Calu3 (cell line): Measurements from ENCODE around the gene B4GALT5. TPM values are rescaled to one million over a fixed set of nuclear protein-coding genes. Genes with fewer than 3 reads are reported as not detected.
A peak's percentile ranks its signal among the peaks of the same experiment; 100 is the strongest.

ENCODE experiments used
- BruUV-seq: library from RNA; stranded (reverse); fragments of 400-500 nt; replicated peaks from 2 replicates; lab custom pipeline; 2021; lab: Mats Ljungman, UMichigan
- CTCF ChIA-PET: fragments of 300-600 bp; sonication (Branson Sonifier 250); formaldehyde crosslinking; loops from one replicate; lab custom pipeline; 2022; ENCODE audit warnings: antibody characterized with exemption; lab: Charles Lee
- DNase-seq: peaks from one replicate; pipeline ENCODE4 v3.0.0; 2022
- H3K27ac Mint-ChIP-seq: one replicate; pipeline ENCODE4 v1.8.0; 2022; ENCODE audit warnings: mixed read lengths; ENCODE audit not compliant: unreplicated experiment
- H3K27me3 Mint-ChIP-seq: one replicate; pipeline ENCODE4 v1.8.0; 2022; ENCODE audit warnings: mixed read lengths; ENCODE audit not compliant: unreplicated experiment
- H3K36me3 Mint-ChIP-seq: one replicate; pipeline ENCODE4 v1.8.0; 2022; ENCODE audit warnings: mild to moderate bottlenecking, moderate library complexity, mixed read lengths; ENCODE audit not compliant: insufficient read depth, unreplicated experiment
- H3K4me1 Mint-ChIP-seq: one replicate; pipeline ENCODE4 v1.8.0; 2022; ENCODE audit warnings: mild to moderate bottlenecking, low read depth, mixed read lengths; ENCODE audit not compliant: unreplicated experiment
- H3K4me3 Mint-ChIP-seq: one replicate; pipeline ENCODE4 v1.8.0; 2022; ENCODE audit warnings: mild to moderate bottlenecking, low read depth, moderate library complexity, mixed read lengths; ENCODE audit not compliant: unreplicated experiment
- H3K9me3 Mint-ChIP-seq: one replicate; pipeline ENCODE4 v1.8.0; 2022; ENCODE audit warnings: low read depth, mixed read lengths; ENCODE audit not compliant: unreplicated experiment
- CTCF ChIP-seq: fragments of 200-600 bp; IDR thresholded peaks from one replicate; pipeline ENCODE4 v1.8.0; 2022; ENCODE audit warnings: antibody characterized with exemption; ENCODE audit not compliant: unreplicated experiment
- intact Hi-C: fragments of 100-400 bp; cut with micrococcal nuclease; formaldehyde crosslinking; loops from one replicate; pipeline ENCODE4 v1.10.0; 2022; ENCODE audit not compliant: unreplicated experiment
- total RNA-seq: library from RNA; stranded (reverse); gene quantifications from 2 replicates; pipeline ENCODE4 v1.2.3, GENCODE V29; 2022

The B4GALT5 gene
- total RNA-seq, 1 experiment from 2014 or later = 117 TPM

GRCh38 chr20:49681850-49682216 is 31.8 kb downstream of the B4GALT5 start:
- Mint-ChIP-seq H3K9me3 (no peaks in the 10 kb centered on the region), H3K27ac (peak overlapping the region; percentile 80), H3K27me3 (no peaks in the 10 kb centered on the region), H3K4me3 (peak overlapping the region; percentile 55), H3K36me3 (peaks cover 38% of the 10 kb centered on the region), H3K4me1 (peaks cover 86% of the 10 kb centered on the region)
- intact Hi-C loops = no loop called here
- no TSS peak for BruUV-seq
- CTCF ChIA-PET = interaction anchor here (0.6 kb wide), 1 partner anchor 83 kb away, joined by 4 read pairs; no protein-coding TSS in a partner anchor
- TF ChIP-seq CTCF = no peak
- no peak for DNase-seq

GRCh38 chr20:49680484-49680883 is 33.2 kb downstream of the B4GALT5 start:
- no TSS peak for BruUV-seq
- no peak for DNase-seq
- intact Hi-C loops = no loop called here
- TF ChIP-seq CTCF = no peak
- Mint-ChIP-seq H3K36me3 (peaks cover 45% of the 10 kb centered on the region), H3K4me1 (peaks cover 89% of the 10 kb centered on the region), H3K9me3 (no peaks in the 10 kb centered on the region), H3K27me3 (no peaks in the 10 kb centered on the region), H3K27ac (peak overlapping the region; percentile 65), H3K4me3 (no peak overlapping the region)
- CTCF ChIA-PET = interaction anchor here (0.7 kb wide), 2 partner anchors 30 to 559 kb away, joined by 3 to 7 read pairs; no protein-coding TSS in a partner anchor

- BruUV-seq = no TSS peak
- Mint-ChIP-seq H3K9me3 (no peaks in the 10 kb centered on the region), H3K27me3 (no peaks in the 10 kb centered on the region), H3K4me3 (no peak overlapping the region), H3K27ac (peak overlapping the region; percentile 65), H3K4me1 (peaks cover 89% of the 10 kb centered on the region), H3K36me3 (peaks cover 50% of the 10 kb centered on the region)
- DNase-seq = no peak
- intact Hi-C loops = loop anchor here (5.0 kb wide), 4 partner anchors 33 to 67 kb away; partner anchors contain the start of gene B4GALT5
- CTCF ChIA-PET = interaction anchor here (1.1 to 2.9 kb wide), 6 partner anchors 11 to 158 kb away, joined by 3 to 23 read pairs (median 4); no protein-coding TSS in a partner anchor
- TF ChIP-seq CTCF = no peak
Observed at GRCh38 chr20:49679634-49680033, 34.0 kb downstream of the B4GALT5 start.

GRCh38 chr20:49677777-49678758 is 35.6 kb downstream of the B4GALT5 start:
- peak; percentile 78 for DNase-seq
- H3K4me1 Mint-ChIP-seq = peaks cover 97% of the 10 kb centered on the region
- intact Hi-C loops = loop anchor here (1.0 to 5.0 kb wide), 5 partner anchors 13 to 66 kb away; partner anchors contain the start of gene B4GALT5
- H3K36me3 Mint-ChIP-seq = peaks cover 51% of the 10 kb centered on the region
- CTCF ChIA-PET = interaction anchor here (0.7 to 2.9 kb wide), 14 partner anchors 9 to 168 kb away, joined by 3 to 23 read pairs (median 4); partner anchors contain the start of gene SLC9A8
- no peaks in the 10 kb centered on the region for H3K27me3 Mint-ChIP-seq
- peak overlapping the region; percentile 2 for H3K4me3 Mint-ChIP-seq
- peak overlapping the region; percentile 59 for H3K27ac Mint-ChIP-seq
- no peaks in the 10 kb centered on the region for H3K9me3 Mint-ChIP-seq
- no peak for TF ChIP-seq CTCF
- BruUV-seq = no TSS peak
